ENCODE results near the gene EDC3. TPM values are rescaled to one million over a fixed set of nuclear protein-coding genes. Genes with fewer than 3 reads are reported as not detected.
"Not testable (repeated sequence)": the region's sequence is repeated elsewhere in the genome, so short reads cannot be mapped to it uniquely, and the experiment has no call there.

The EDC3 gene, protein sequence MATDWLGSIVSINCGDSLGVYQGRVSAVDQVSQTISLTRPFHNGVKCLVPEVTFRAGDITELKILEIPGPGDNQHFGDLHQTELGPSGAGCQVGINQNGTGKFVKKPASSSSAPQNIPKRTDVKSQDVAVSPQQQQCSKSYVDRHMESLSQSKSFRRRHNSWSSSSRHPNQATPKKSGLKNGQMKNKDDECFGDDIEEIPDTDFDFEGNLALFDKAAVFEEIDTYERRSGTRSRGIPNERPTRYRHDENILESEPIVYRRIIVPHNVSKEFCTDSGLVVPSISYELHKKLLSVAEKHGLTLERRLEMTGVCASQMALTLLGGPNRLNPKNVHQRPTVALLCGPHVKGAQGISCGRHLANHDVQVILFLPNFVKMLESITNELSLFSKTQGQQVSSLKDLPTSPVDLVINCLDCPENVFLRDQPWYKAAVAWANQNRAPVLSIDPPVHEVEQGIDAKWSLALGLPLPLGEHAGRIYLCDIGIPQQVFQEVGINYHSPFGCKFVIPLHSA
- 10 to 100 TPM; 54.3 to 55.7 TPM for total RNA-seq

DNA sequence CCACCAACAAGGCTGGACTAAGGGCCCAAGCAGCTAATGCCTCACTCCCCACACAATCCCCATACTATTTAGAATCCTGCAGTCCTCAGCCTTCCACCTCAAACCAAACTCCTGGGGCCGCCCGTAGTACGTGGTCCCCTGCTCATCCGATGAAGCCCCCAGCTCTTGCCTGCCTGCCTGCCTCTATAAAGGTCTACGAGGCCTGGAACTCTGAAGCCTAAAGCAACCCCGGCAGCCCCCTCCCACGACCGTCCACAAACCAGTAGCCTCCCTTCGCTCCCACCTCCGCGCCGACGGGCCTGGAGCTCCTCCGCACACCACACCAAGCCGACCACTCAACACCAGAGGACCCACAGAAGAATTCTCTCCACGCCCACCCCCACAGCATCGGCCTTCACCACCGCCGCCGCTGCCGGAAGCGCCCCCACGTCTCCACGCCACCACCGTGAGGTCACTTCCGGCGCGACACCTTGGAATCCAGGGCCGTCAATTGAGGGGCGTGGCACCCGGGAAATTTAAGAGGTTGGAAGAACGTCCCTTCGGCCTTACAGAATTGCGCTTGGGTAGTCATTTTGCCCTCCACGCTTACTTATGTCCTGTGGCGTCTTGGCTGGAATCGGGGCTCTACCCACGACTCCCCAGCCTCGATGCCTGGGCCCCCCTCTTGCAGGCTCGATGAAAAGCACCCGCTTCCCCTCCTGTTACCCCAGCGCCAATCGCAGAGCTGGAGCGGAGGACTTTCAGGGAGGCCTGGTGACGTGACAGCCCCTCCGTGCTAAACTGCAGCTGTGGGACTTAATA is at the start of gene EDC3:
Gene EDC3 (minus strand): TSS at position 428 of the 801 bp plus-strand sequence. CDS start 20,900 bp downstream, outside the sequence.
- H3K4me3 Mint-ChIP-seq, result peak within 1 kb of the TSS; percentile 100
- peaks cover 3% of the 10 kb centered on the region for H3K36me3 Mint-ChIP-seq
- H3K27ac Mint-ChIP-seq, result peak within 1 kb of the TSS; percentile 99
- DNase-seq, result peak; percentile 89
- no peaks in the 10 kb centered on the region for H3K9me3 Mint-ChIP-seq
- no peaks in the 10 kb centered on the region for H3K27me3 Mint-ChIP-seq
- peaks cover 36% of the 10 kb centered on the region for H3K4me1 Mint-ChIP-seq

- peaks cover 16% of the 10 kb centered on the region for H3K9me3 Mint-ChIP-seq
- H3K4me1 Mint-ChIP-seq, result peaks cover 6% of the 10 kb centered on the region
- no peak overlapping the region for H3K4me3 Mint-ChIP-seq
- peaks cover 6% of the 10 kb centered on the region for H3K36me3 Mint-ChIP-seq
- H3K27me3 Mint-ChIP-seq, result peaks cover 15% of the 10 kb centered on the region
- DNase-seq, result no peak
- H3K27ac Mint-ChIP-seq, result no peak overlapping the region
Observed at GRCh38 chr15:74742422-74742821, 46.6 kb upstream of the EDC3 start.

DNA sequence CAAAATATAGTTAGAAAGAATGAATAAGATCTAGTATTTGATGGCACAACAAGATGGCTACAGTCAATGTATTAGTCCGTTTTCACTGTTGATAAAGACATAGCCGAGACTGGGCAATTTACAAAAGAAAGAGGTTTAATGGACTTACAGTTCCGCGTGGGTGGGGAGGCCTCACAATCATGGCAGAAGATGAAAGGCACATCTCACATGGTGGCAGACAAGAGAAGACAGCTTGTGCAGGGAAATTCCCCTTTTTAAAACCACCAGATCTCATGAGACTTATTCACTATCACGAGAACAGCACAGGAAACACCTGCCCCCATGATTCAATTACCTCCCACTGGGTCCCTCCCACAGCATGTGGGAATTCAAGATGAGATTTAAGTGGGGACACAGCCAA is 42.4 kb upstream of the EDC3 start:
- not testable (repeated sequence) for DNase-seq, H3K4me3 Mint-ChIP-seq, H3K4me1 Mint-ChIP-seq, H3K27ac Mint-ChIP-seq
- Mint-ChIP-seq H3K36me3 (peaks cover 11% of the 10 kb centered on the region), H3K27me3 (peaks cover 44% of the 10 kb centered on the region), H3K9me3 (peaks cover 19% of the 10 kb centered on the region)

- H3K27me3 Mint-ChIP-seq, result peaks cover 48% of the 10 kb centered on the region
- H3K36me3 Mint-ChIP-seq, result peaks cover 11% of the 10 kb centered on the region
- H3K4me1 Mint-ChIP-seq, result peaks cover 10% of the 10 kb centered on the region
- no peak overlapping the region for H3K4me3 Mint-ChIP-seq
- no peak overlapping the region for H3K27ac Mint-ChIP-seq
- peaks cover 14% of the 10 kb centered on the region for H3K9me3 Mint-ChIP-seq
- DNase-seq, result no peak
Observed at GRCh38 chr15:74735305-74735704, 39.5 kb upstream of the EDC3 start.

DNA sequence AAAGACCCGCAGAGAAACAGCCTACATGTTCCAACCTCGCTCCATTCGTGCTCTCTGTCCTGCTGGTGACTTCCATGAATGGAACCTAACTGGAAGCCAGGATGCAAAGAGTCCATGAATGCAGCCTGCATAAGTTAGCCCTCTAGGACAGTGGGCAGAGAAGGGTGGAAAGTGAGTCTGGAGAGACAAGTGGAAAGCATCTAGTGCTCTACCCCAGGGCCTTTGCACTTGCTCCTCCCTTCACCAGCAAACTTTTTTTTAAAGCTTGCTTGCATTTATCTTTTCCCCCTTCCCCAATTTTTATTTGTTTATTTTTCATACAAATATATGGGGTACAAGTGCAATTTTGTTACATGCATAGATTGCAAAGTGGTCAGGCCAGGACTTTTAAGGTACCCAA is 37.4 kb upstream of the EDC3 start:
- H3K27ac Mint-ChIP-seq, result no peak overlapping the region
- no peak for DNase-seq
- H3K36me3 Mint-ChIP-seq, result peaks cover 11% of the 10 kb centered on the region
- H3K9me3 Mint-ChIP-seq, result peaks cover 11% of the 10 kb centered on the region
- peaks cover 46% of the 10 kb centered on the region for H3K27me3 Mint-ChIP-seq
- H3K4me1 Mint-ChIP-seq, result peaks cover 8% of the 10 kb centered on the region
- no peak overlapping the region for H3K4me3 Mint-ChIP-seq

DNA sequence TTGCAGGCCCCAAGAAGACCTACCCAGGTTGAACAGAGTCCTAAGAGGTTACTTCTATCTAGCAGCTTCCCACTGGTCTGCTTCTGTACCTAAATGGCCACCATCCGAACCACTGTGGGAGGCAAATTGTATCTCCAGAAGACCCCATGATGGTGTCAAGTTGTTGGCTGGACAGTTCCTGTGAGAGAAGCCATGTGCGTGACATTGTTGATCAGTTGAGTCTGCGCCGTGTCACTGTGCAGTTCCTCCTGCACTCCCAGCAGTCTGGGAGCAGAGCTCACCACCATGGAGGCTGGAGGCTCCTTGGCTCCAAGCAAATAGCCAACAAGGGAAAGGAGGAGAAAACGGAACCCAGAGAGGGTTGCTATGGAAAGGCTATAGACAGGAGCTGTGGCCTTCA is 37.0 kb upstream of the EDC3 start:
- Mint-ChIP-seq H3K4me1 (peaks cover 4% of the 10 kb centered on the region), H3K9me3 (peaks cover 7% of the 10 kb centered on the region), H3K27ac (no peak overlapping the region), H3K36me3 (peaks cover 6% of the 10 kb centered on the region), H3K4me3 (no peak overlapping the region), H3K27me3 (peaks cover 46% of the 10 kb centered on the region)
- DNase-seq, result no peak

- no peak for DNase-seq
- peaks cover 10% of the 10 kb centered on the region for H3K4me1 Mint-ChIP-seq
Observed at GRCh38 chr15:74730619-74731316, 34.9 kb upstream of the EDC3 start.

DNA sequence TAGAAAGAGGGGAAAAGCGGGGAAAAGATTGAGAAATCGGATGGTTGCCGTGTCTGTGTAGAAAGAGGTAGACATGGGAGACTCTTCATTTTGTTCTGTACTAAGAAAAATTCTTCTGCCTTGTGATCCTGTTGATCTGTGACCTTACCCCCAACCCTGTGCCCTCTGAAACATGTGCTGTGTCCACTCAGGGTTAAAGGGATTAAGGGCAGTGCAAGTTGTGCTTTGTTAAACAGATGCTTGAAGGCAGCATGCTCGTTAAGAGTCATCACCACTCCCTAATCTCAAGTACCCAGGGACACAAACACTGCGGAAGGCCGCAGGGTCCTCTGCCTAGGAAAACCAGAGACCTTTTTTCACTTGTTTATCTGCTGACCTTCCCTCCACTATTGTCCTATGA is 33.5 kb upstream of the EDC3 start:
- not testable (repeated sequence) for H3K4me3 Mint-ChIP-seq, DNase-seq, H3K36me3 Mint-ChIP-seq, H3K27ac Mint-ChIP-seq, H3K9me3 Mint-ChIP-seq
- Mint-ChIP-seq H3K27me3 (peaks cover 30% of the 10 kb centered on the region), H3K4me1 (peaks cover 13% of the 10 kb centered on the region)

More at GRCh38 chr15:74730619-74731316, 34.9 kb upstream of the EDC3 start:
- Mint-ChIP-seq H3K36me3 (peaks cover 5% of the 10 kb centered on the region), H3K27me3 (peaks cover 41% of the 10 kb centered on the region), H3K4me3 (no peak overlapping the region), H3K9me3 (no peaks in the 10 kb centered on the region), H3K27ac (no peak overlapping the region)

DNA sequence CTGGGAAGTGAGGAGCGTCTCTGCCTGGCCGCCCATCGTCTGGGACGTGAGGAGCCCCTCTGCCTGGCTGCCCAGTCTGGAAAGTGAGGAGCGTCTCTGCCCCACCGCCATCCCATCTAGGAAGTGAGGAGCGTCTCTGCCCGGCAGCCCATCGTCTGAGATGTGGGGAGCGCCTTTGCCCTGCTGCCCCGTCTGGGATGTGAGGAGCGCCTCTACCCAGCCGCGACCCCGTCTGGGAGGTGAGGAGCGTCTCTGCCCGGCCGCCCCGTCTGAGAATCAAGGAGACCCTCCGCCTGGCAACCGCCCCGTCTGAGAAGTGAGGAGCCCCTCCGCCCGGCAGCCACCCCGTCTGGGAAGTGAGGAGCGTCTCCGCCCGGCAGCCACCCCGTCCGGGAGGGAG is 32.9 kb upstream of the EDC3 start:
- H3K4me1 Mint-ChIP-seq, result peaks cover 13% of the 10 kb centered on the region
- not testable (repeated sequence) for H3K27ac Mint-ChIP-seq

GRCh38 chr15:74727727-74728126 is 31.9 kb upstream of the EDC3 start:
- Mint-ChIP-seq H3K36me3 (peaks cover 5% of the 10 kb centered on the region), H3K27me3 (peaks cover 25% of the 10 kb centered on the region), H3K27ac (no peak overlapping the region), H3K4me1 (peaks cover 13% of the 10 kb centered on the region), H3K9me3 (no peaks in the 10 kb centered on the region), H3K4me3 (no peak overlapping the region)
- DNase-seq, result no peak

More for the DNA sequence above, 32.9 kb upstream of the EDC3 start:
- not testable (repeated sequence) for H3K4me3 Mint-ChIP-seq, DNase-seq, H3K9me3 Mint-ChIP-seq, H3K36me3 Mint-ChIP-seq
- peaks cover 25% of the 10 kb centered on the region for H3K27me3 Mint-ChIP-seq

DNA sequence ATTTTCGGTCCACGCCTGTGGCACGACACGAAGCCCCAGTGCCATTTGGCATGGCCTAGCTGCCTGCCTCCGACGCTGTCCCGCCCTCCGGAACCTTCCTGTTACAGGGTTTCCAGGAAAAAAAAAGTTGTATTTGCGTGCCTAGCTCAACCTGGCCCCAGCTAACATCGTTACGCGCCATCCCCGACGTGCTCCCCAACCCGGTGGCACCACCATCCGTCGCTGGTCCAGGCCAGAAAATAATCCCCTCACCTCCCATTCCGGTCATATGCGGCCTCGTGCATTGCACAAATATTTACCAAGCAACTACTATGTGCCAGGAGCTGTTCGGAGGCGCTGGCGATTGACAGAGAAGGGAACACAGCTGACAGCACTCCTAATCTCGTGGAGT is 30.9 kb upstream of the EDC3 start:
- H3K4me1 Mint-ChIP-seq, result peaks cover 13% of the 10 kb centered on the region
- peaks cover 5% of the 10 kb centered on the region for H3K36me3 Mint-ChIP-seq
- no peaks in the 10 kb centered on the region for H3K9me3 Mint-ChIP-seq
- peaks cover 25% of the 10 kb centered on the region for H3K27me3 Mint-ChIP-seq
- peak overlapping the region; percentile 82 for H3K27ac Mint-ChIP-seq
- peak overlapping the region; percentile 66 for H3K4me3 Mint-ChIP-seq
- no peak for DNase-seq

DNA sequence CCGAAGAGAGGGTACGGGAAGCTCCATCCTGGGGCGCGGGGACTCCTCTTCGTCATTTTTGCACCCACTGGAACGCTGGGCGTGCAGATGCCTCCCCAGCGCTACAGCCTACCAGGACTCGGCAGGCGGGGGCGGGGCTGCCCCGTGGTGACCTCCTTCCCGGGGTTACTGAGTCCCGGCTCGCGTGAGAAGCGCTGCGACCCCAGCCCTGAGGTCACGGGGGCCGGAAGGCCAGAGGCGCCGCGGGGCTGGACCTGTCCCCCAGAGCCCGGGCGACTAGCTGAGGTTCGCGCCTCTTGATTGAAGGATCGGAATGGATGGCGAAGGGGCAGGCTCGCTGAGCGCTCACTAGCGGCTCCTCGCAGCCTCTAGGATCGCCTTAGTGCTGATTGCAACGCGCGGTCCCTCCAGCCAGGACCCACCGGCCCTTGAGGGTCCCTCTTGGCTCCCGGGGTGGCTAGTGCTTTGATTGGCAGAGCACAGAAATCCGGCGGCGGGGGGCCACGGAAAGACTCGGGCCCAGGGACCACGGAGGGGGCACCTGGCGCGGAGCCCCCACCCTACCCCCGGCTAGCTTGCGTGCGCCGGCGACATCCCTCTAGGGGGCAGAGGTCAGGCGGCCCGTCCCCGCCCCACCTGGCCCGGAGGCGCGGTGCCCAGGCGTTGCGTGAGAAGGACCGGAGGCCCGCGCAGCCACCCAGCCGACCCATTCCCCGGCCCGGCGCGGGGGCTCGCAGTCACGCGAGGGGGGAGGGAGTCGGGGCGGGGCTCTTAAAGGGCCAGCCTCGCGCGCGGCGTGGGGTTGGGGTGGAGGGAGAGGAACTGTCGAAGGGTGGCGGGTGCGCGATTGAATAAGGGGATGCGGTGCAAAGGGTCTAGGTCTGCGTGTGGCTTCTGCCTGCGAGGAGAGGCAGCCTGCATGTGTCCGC is 30.3 kb upstream of the EDC3 start:
- Mint-ChIP-seq H3K4me1 (peaks cover 13% of the 10 kb centered on the region), H3K27ac (peak overlapping the region; percentile 82), H3K36me3 (peaks cover 5% of the 10 kb centered on the region), H3K27me3 (peaks cover 18% of the 10 kb centered on the region), H3K4me3 (peak overlapping the region; percentile 66), H3K9me3 (no peaks in the 10 kb centered on the region)
- DNase-seq, result peak; percentile 73

- Mint-ChIP-seq H3K4me3 (peak within 1 kb of the TSS; percentile 66), H3K27ac (peak within 1 kb of the TSS; percentile 43), H3K36me3 (peaks cover 5% of the 10 kb centered on the region), H3K27me3 (peaks cover 14% of the 10 kb centered on the region), H3K9me3 (no peaks in the 10 kb centered on the region), H3K4me1 (peaks cover 9% of the 10 kb centered on the region)
- DNase-seq, result peak; percentile 34
Observed at GRCh38 chr15:74725225-74725774, 29.5 kb upstream of the EDC3 start, which contains the start of gene CYP1A1. TSS of gene CYP1A1 (minus strand) at chr15:74725528. CDS start at chr15:74723097, 2,431 bp downstream.
